HL-60 (cell line): Measurements from ENCODE around the gene LRRC1.

Experiments used
- DNase-seq, 2 experiments: peaks; one replicate each; pipeline ENCODE4 v3.0.0-alpha.2; 2010 to 2020; ENCODE audit warnings: low read depth in 1 of 2, low spot score in 1 of 2
- H3K27ac ChIP-seq: fragments of 250-450 bp; sonication (Bioruptor Pico); replicated peaks from 2 replicates; pipeline ENCODE4 v1.5.1; 2020; ENCODE audit warnings: mild to moderate bottlenecking, moderate library complexity
- H3K27me3 ChIP-seq: fragments of 250-450 bp; sonication (Bioruptor Pico); 2 replicates; pipeline ENCODE4 v1.5.1; 2021; ENCODE audit warnings: mild to moderate bottlenecking, moderate library complexity; ENCODE audit not compliant: insufficient read depth, poor library complexity, severe bottlenecking
- H3K4me3 ChIP-seq: replicated peaks from 2 replicates; pipeline ENCODE4 v1.5.1; 2011; ENCODE audit warnings: mild to moderate bottlenecking, control low read depth, low read length; ENCODE audit not compliant: insufficient read depth
- CTCF ChIP-seq: IDR thresholded peaks from one replicate; pipeline ENCODE4 v1.5.1; 2011; ENCODE audit warnings: low read length, control low read depth, inconsistent platforms; ENCODE audit not compliant: insufficient read depth
- GABPA ChIP-seq: IDR thresholded peaks from 2 replicates; pipeline ENCODE4 v1.6.1; 2012; ENCODE audit warnings: low read depth
- POLR2AphosphoS5 ChIP-seq: IDR thresholded peaks from 2 replicates; pipeline ENCODE4 v1.6.1; 2012; ENCODE audit warnings: low read depth
- REST ChIP-seq: IDR thresholded peaks from 2 replicates; pipeline ENCODE4 v1.6.1; 2012; ENCODE audit warnings: low read depth; ENCODE audit not compliant: insufficient replicate concordance
- SPI1 ChIP-seq: IDR thresholded peaks from 2 replicates; pipeline ENCODE4 v1.6.1; 2012; ENCODE audit warnings: low read depth, mild to moderate bottlenecking, borderline replicate concordance

LRRC1 gene

GRCh38 chr6:53761036-53761435 lies 33.8 kb upstream of the LRRC1 start:
- no peaks in the 10 kb centered on the region for H3K27me3 ChIP-seq
- no peak for DNase-seq
- no peak overlapping the region for H3K4me3 ChIP-seq
- no peak for TF ChIP-seq REST
- TF ChIP-seq GABPA, result no peak
- TF ChIP-seq SPI1, result no peak
- TF ChIP-seq POLR2AphosphoS5, result no peak
- no peak for TF ChIP-seq CTCF
- H3K27ac ChIP-seq, result no peak overlapping the region

DNA sequence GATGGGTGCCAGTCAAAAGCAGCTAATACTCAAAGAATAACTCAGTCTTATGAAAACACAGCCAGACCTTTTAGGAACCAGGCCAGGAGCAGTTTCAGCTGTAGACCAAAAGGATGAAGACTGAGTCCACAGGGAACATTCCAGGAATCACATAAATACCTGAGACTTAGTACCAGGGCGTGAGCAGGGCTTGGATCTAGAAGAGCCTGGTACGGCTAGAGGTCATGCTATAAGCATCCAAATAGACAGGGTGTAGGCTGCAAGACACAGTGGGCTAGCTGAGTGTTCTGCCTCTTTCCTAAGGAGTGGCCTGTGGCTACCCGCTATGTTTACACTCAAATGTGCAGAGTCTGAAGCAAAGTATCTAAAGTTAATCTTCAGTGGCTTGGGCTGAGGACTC lies 29.5 kb upstream of the LRRC1 start:
- TF ChIP-seq REST (no peak), GABPA (no peak), SPI1 (no peak), CTCF (no peak), POLR2AphosphoS5 (no peak)
- DNase-seq, result no peak
- Histone ChIP-seq H3K27me3 (no peaks in the 10 kb centered on the region), H3K27ac (no peak overlapping the region), H3K4me3 (no peak overlapping the region)

GRCh38 chr6:53766930-53767329 lies 27.9 kb upstream of the LRRC1 start:
- H3K27me3 ChIP-seq, result no peaks in the 10 kb centered on the region
- no peak overlapping the region for H3K27ac ChIP-seq
- no peak for TF ChIP-seq POLR2AphosphoS5
- TF ChIP-seq SPI1, result no peak
- no peak for TF ChIP-seq CTCF
- no peak for TF ChIP-seq REST
- TF ChIP-seq GABPA, result no peak
- no peak for DNase-seq
- H3K4me3 ChIP-seq, result no peak overlapping the region
